Right atrium auricular region (tissue), 2 donors: ENCODE measurements around the gene PHF3. TPM values are rescaled to one million over a fixed set of nuclear protein-coding genes. Genes with fewer than 3 reads are reported as not detected.
A peak's percentile ranks its signal among the peaks of the same experiment; 100 is the strongest.

Source experiments
- DNase-seq: peaks from one replicate; pipeline ENCODE4 v3.0.0-alpha.2; 2019; ENCODE audit warnings: low spot score
- H3K27ac ChIP-seq, 2 donors: fragments of 200-600 bp; sonication (generic); 1 replicate in 1 of 2; 2 replicates in 1 of 2; pipeline ENCODE4 v1.5.1; 2016 to 2019
- H3K27me3 ChIP-seq, 2 donors: fragments of 200-600 bp; sonication (generic); one replicate each; pipeline versions ENCODE4 v1.5.1 to v1.6.0; 2017 to 2019
- H3K36me3 ChIP-seq: fragments of 200-600 bp; sonication (generic); one replicate; pipeline ENCODE4 v1.5.1; 2016
- H3K4me1 ChIP-seq, 2 donors: fragments of 200-600 bp; sonication (generic); one replicate each; pipeline versions ENCODE4 v1.5.1 to v1.6.0; 2017 to 2019
- H3K4me3 ChIP-seq, 2 donors: fragments of 200-600 bp; sonication (generic); 1 replicate in 1 of 2; 2 replicates in 1 of 2; pipeline ENCODE4 v1.5.1; 2017 to 2019; ENCODE audit warnings: mild to moderate bottlenecking in 1 of 2, moderate library complexity in 1 of 2
- H3K9me3 ChIP-seq, 2 donors: fragments of 200-600 bp; sonication (generic); one replicate each; pipeline ENCODE4 v1.5.1; 2019
- total RNA-seq, 2 donors: library from RNA; depleted of rRNA; stranded (reverse); fragments of >200 nt; gene quantifications; one replicate each; pipeline ENCODE4 v1.1.0, GENCODE V29; 2016
- TF ChIP-seq, protein P1 (sequence below), 2 donors: fragments of 200-600 bp; sonication (generic); IDR thresholded peaks; one replicate each; pipeline ENCODE4 v1.5.1; 2019; ENCODE audit warnings: antibody characterized with exemption in 2 of 2

Gene PHF3, protein sequence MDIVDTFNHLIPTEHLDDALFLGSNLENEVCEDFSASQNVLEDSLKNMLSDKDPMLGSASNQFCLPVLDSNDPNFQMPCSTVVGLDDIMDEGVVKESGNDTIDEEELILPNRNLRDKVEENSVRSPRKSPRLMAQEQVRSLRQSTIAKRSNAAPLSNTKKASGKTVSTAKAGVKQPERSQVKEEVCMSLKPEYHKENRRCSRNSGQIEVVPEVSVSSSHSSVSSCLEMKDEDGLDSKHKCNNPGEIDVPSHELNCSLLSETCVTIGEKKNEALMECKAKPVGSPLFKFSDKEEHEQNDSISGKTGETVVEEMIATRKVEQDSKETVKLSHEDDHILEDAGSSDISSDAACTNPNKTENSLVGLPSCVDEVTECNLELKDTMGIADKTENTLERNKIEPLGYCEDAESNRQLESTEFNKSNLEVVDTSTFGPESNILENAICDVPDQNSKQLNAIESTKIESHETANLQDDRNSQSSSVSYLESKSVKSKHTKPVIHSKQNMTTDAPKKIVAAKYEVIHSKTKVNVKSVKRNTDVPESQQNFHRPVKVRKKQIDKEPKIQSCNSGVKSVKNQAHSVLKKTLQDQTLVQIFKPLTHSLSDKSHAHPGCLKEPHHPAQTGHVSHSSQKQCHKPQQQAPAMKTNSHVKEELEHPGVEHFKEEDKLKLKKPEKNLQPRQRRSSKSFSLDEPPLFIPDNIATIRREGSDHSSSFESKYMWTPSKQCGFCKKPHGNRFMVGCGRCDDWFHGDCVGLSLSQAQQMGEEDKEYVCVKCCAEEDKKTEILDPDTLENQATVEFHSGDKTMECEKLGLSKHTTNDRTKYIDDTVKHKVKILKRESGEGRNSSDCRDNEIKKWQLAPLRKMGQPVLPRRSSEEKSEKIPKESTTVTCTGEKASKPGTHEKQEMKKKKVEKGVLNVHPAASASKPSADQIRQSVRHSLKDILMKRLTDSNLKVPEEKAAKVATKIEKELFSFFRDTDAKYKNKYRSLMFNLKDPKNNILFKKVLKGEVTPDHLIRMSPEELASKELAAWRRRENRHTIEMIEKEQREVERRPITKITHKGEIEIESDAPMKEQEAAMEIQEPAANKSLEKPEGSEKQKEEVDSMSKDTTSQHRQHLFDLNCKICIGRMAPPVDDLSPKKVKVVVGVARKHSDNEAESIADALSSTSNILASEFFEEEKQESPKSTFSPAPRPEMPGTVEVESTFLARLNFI (N-terminal part only)
- total RNA-seq: 10 to 100 TPM; 32.0 to 34.6 TPM

DNA sequence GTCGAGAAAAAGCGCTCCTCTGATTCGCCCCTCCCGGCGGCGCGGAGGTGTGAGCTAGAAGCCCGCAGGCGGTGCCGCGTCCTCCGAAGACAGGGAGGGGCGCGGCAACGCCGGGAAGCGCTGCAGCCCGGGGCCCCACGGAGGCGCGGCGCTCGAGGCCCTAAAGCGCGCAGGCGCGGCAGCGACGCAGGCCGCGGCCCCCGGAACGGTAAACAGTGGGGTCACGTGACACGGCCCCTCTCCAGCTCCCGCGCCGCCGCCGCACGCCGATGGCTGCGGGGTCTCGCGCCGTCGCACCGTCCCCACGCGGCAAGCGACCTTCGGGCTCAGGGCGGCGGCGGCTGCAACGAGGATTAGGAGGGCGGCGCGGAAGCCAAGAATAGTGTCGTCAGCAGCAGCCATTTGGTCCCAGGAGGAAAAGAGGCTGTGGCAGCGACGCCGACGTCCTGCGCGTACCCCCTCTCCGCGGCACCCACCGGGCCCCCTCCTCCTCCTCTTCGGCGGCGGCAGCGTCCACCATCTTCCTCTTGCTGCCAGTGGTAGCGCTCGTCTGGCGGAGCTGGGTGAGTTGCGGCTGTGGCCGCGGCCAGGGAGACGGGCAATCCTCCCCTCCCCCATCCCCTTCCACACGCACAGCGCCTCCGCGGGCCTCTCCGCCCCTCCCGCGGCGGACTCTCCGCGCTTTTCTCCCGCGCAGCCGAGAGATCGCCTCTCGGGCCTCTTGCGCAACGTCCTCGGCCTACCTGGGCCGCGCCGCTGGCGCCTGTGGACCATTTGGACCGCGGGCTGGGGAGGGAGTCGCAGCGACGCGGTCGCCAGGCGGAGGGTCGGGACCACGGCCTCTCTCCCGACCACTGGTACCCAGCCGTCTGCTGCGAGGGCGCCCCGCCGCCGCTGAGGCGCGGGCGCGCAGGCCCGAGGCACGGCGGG, at the start of gene PHF3:
Gene PHF3 (plus strand): TSS at position 215 of the 930 bp plus-strand sequence. CDS start 10,750 bp downstream, outside the sequence.
- Histone ChIP-seq H3K27me3 (no peaks in the 10 kb centered on the region), H3K4me3 (peak within 1 kb of the TSS; percentile 93 to 97), H3K36me3 (no peaks in the 10 kb centered on the region), H3K4me1 (peaks cover 0 to 35% of the 10 kb centered on the region in 2 donors), H3K9me3 (no peaks in the 10 kb centered on the region), H3K27ac (peak within 1 kb of the TSS; percentile 99)
- DNase-seq: peak; percentile 86
- TF ChIP-seq, protein P1, sequence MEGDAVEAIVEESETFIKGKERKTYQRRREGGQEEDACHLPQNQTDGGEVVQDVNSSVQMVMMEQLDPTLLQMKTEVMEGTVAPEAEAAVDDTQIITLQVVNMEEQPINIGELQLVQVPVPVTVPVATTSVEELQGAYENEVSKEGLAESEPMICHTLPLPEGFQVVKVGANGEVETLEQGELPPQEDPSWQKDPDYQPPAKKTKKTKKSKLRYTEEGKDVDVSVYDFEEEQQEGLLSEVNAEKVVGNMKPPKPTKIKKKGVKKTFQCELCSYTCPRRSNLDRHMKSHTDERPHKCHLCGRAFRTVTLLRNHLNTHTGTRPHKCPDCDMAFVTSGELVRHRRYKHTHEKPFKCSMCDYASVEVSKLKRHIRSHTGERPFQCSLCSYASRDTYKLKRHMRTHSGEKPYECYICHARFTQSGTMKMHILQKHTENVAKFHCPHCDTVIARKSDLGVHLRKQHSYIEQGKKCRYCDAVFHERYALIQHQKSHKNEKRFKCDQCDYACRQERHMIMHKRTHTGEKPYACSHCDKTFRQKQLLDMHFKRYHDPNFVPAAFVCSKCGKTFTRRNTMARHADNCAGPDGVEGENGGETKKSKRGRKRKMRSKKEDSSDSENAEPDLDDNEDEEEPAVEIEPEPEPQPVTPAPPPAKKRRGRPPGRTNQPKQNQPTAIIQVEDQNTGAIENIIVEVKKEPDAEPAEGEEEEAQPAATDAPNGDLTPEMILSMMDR (IDR thresholded peaks at IDR 0.05): peak in 1 of 2 donors; percentile 42

DNA sequence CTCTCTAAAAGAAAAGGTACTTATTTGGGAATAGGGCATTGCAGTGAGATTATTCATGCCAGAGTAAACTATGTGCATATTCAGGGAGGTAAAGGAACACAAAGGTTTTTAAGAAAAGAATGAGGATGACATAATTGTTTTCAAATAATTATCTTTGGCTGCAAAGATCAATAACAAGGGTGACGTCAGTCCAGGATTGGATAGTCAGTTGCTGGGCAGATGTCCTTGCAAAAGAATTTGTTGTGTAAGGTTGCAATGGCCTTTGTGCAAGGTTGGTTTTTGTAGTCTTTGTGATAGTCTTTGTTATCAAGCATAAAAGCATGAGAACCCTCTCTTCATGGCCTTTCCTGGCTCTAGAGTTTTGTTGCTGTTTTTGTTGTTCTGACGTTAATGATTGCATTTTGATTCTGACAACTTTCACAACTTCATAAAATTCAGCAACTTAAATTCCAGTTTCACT, 45.6 kb upstream of the PHF3 start:
- Histone ChIP-seq H3K36me3 (no peaks in the 10 kb centered on the region), H3K9me3 (no peaks in the 10 kb centered on the region), H3K27ac (no peak overlapping the region), H3K4me3 (no peak overlapping the region), H3K27me3 (no peaks in the 10 kb centered on the region), H3K4me1 (no peaks in the 10 kb centered on the region)
- TF ChIP-seq, protein P1 (IDR thresholded peaks at IDR 0.05): no peak
- no peak for DNase-seq

DNA sequence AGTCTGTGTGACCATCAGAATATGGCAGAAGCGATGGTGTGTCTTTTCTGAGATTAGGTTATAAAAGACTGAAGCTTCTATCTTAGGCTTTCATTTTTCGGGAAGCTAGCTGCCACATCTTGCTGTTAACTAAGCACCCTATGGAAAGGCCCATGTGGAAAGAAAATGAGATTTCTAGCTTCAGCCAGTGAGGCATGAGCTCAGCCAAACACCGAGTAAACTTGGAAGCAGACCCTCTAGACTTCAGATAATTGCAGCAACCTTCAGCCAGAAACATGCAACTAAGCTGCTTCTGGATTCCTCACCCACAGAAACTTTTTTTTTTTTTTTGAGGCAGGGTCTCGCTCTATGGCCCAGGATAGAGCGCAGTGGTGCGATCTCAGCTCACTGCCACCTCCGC, 42.7 kb upstream of the PHF3 start:
- Histone ChIP-seq H3K4me3 (no peak overlapping the region), H3K27me3 (no peaks in the 10 kb centered on the region), H3K27ac (no peak overlapping the region), H3K4me1 (peaks cover 0 to 2% of the 10 kb centered on the region in 2 donors), H3K36me3 (no peaks in the 10 kb centered on the region), H3K9me3 (no peaks in the 10 kb centered on the region)
- TF ChIP-seq, protein P1 (IDR thresholded peaks at IDR 0.05): no peak
- no peak for DNase-seq

DNA sequence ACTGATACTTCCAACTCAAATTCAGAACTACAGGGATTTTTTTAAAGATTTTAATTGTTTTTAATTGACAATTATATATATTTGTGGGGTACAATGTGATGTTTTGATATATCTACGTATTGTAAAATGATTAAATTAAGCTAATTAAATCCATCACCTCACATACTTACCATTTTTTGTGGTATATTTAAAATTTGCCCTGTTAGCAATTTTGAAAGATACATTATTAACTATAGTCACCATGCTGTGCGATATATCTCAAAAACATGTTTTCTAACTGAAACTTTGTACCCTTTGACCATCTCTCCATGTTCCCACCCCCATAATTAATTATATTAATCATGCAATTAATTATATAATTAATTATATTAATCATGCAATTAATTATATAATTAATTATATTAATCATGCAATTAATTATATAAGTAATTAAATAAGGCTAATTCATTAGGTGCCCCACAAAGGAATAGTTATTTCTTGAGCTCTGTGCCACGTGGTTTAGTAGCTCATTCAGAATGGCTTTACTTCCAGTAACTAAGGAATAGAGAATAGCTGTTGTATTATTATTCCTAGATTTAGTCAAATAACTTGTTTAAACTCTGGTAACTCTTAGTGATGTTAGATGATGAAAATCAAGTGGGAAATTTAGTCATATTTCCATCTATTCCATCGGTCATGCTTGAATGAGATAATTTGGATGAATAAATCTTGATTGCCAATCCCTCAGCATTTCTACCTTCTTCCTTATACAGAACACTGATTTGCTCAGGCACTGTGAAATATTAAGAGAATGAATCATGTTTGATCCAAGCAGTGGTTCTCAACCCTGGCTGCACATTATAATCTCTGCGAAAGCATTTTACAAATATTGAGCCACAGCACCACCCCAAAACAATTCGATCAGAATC, 38.2 kb upstream of the PHF3 start:
- peak overlapping the region in 1 of 2 donors; percentile 47 for H3K4me3 ChIP-seq

More for the DNA sequence above, 38.2 kb upstream of the PHF3 start:
- TF ChIP-seq, protein P1 (IDR thresholded peaks at IDR 0.05): no peak
- Histone ChIP-seq H3K4me1 (peaks cover 0 to 5% of the 10 kb centered on the region in 2 donors), H3K36me3 (no peaks in the 10 kb centered on the region), H3K27ac (no peak overlapping the region), H3K9me3 (no peaks in the 10 kb centered on the region), H3K27me3 (no peaks in the 10 kb centered on the region)
- DNase-seq: no peak
